ENCODE results near the gene SP140. TPM values are rescaled to one million over a fixed set of nuclear protein-coding genes. Genes with fewer than 3 reads are reported as not detected.

SP140 gene
- total and polyA plus RNA-seq, 2 of the 13 experiments (the other 11 are each of a cell fraction or from before 2014, with no cell fraction given) = 0.57 to 0.80 TPM

DNA sequence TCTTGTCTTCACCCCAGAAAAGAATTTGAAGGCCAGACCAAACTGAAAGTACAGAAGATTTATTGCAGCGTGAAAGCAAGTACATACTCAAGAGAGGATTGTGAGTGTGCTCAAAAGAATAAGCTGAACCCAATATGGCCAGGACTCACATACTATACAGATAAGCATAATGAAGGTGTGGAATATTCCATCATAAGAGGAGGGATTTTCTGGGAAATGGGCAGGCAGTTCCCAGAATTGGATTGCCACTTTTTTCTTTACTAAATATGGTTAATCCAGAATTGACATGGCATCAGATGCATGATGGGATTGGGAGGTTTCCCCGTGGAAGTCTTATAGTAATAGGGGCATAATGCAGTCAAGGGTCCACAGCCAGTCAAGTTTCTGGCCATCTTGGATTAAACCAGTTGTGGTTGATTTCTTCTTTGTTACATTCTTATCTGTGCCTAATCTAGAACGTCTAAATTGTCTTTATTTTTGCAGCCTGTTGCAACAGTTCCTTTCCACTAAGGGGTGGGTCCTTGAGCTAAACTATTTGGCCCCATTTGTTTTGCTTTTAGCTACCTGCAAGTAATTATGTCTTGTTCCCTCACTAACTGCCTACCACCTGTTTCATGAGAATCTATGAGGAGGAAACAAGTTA is 110.4 kb downstream of the SP140 start:
- Histone ChIP-seq H3K27me3 (ENCODE audit: control insufficient read depth in 1 of 2, insufficient read depth in 2 of 2, low read length in 2 of 2) (no peaks in the 10 kb centered on the region), H3K9me3 (ENCODE audit: low read length) (no peaks in the 10 kb centered on the region), H3K4me1 (ENCODE audit: insufficient read depth, low read length) (peaks cover 9% of the 10 kb centered on the region), H3K9ac (ENCODE audit: insufficient read depth, low read depth, low read length) (no peak overlapping the region), H3K79me2 (ENCODE audit: insufficient read depth, low read length) (no peaks in the 10 kb centered on the region), H4K20me1 (ENCODE audit: insufficient read depth, low read length) (no peaks in the 10 kb centered on the region), H3K27ac (ENCODE audit: extremely low read length, insufficient read depth, low read length) (no peak overlapping the region), H3K4me3 (replicated peaks in 1 of 3; ENCODE audit: insufficient read depth in 1 of 3, low read depth in 2 of 3, low read length in 3 of 3) (no peak overlapping the region), H2AFZ (ENCODE audit: low read length) (no peak overlapping the region), H3K36me3 (replicated peaks in 1 of 2; ENCODE audit: control insufficient read depth in 1 of 2, insufficient read depth in 2 of 2, low read length in 2 of 2) (peaks cover 2 to 3% of the 10 kb centered on the region in 2 experiments; a peak in 3 of 5 replicates), H3K4me2 (ENCODE audit: low read depth, low read length) (no peak overlapping the region)
- FAIRE-seq = no peak
- intact Hi-C loops (cut with micrococcal nuclease; ENCODE audit: unreplicated experiment) (no loop called here), in situ Hi-C loops (cut with HindIII; ENCODE audit: extremely low pct_ligation_motif_present, low pct_unique_long_range_greater_than_20kb) (no loop called here)
- ATAC-seq = no peak
- no peak for TF ChIP-seq ZNF564 (CRISPR knock-in tag; IDR thresholded peaks at IDR 0.05)
- TF ChIP-seq, protein P1, sequence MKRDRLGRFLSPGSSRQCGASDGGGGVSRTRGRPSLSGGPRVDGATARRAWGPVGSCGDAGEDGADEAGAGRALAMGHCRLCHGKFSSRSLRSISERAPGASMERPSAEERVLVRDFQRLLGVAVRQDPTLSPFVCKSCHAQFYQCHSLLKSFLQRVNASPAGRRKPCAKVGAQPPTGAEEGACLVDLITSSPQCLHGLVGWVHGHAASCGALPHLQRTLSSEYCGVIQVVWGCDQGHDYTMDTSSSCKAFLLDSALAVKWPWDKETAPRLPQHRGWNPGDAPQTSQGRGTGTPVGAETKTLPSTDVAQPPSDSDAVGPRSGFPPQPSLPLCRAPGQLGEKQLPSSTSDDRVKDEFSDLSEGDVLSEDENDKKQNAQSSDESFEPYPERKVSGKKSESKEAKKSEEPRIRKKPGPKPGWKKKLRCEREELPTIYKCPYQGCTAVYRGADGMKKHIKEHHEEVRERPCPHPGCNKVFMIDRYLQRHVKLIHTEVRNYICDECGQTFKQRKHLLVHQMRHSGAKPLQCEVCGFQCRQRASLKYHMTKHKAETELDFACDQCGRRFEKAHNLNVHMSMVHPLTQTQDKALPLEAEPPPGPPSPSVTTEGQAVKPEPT (CRISPR knock-in tag; IDR thresholded peaks at IDR 0.05; ENCODE audit: low read depth) = no peak
- TF ChIP-seq, protein P2, sequence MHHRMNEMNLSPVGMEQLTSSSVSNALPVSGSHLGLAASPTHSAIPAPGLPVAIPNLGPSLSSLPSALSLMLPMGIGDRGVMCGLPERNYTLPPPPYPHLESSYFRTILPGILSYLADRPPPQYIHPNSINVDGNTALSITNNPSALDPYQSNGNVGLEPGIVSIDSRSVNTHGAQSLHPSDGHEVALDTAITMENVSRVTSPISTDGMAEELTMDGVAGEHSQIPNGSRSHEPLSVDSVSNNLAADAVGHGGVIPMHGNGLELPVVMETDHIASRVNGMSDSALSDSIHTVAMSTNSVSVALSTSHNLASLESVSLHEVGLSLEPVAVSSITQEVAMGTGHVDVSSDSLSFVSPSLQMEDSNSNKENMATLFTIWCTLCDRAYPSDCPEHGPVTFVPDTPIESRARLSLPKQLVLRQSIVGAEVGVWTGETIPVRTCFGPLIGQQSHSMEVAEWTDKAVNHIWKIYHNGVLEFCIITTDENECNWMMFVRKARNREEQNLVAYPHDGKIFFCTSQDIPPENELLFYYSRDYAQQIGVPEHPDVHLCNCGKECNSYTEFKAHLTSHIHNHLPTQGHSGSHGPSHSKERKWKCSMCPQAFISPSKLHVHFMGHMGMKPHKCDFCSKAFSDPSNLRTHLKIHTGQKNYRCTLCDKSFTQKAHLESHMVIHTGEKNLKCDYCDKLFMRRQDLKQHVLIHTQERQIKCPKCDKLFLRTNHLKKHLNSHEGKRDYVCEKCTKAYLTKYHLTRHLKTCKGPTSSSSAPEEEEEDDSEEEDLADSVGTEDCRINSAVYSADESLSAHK (CRISPR knock-in tag; IDR thresholded peaks at IDR 0.05; ENCODE audit: borderline replicate concordance) = no peak
- ChIA-PET POLR2A (no interaction called here), CTCF (ENCODE audit: low intra/inter-chr PET ratio, low total read pairs) (no interaction called here)
- BruUV-seq (replicated peaks) = no TSS peak
- no peak for DNase-seq (ENCODE audit: low spot score)
- 80% methylated on average over 3 of the region's 3 CpGs for WGBS (ENCODE audit: low lambda C conversion rate)
